T-helper 9 cell (primary cell): ENCODE data around the gene AMH.

Source experiments
- DNase-seq: peaks from one replicate; pipeline ENCODE4 v3.0.0-alpha.2; 2020

AMH gene

GRCh38 chr19:2221918-2222317 lies 27.2 kb upstream of the AMH start:
- DNase-seq, result no peak

- no peak for DNase-seq
Observed at GRCh38 chr19:2223391-2223790, 25.7 kb upstream of the AMH start.

- DNase-seq, result no peak
Observed at GRCh38 chr19:2223959-2224358, 25.2 kb upstream of the AMH start.

- DNase-seq, result no peak
Observed at GRCh38 chr19:2224754-2225349, 24.3 kb upstream of the AMH start.

GRCh38 chr19:2225415-2226050 lies 23.6 kb upstream of the AMH start:
- DNase-seq, result no peak

GRCh38 chr19:2226051-2226839 lies 22.9 kb upstream of the AMH start:
- no peak for DNase-seq

GRCh38 chr19:2226840-2227360 lies 22.2 kb upstream of the AMH start:
- DNase-seq, result no peak

- no peak for DNase-seq
Observed at GRCh38 chr19:2227415-2228156, 21.5 kb upstream of the AMH start.

- DNase-seq, result no peak
Observed at GRCh38 chr19:2228157-2229030, 20.7 kb upstream of the AMH start.

GRCh38 chr19:2229103-2230032 lies 19.8 kb upstream of the AMH start:
- DNase-seq, result no peak

- no peak for DNase-seq
Observed at GRCh38 chr19:2230033-2230531, 19.0 kb upstream of the AMH start.

GRCh38 chr19:2230807-2231533 lies 18.2 kb upstream of the AMH start:
- DNase-seq, result no peak

- DNase-seq, result no peak
Observed at GRCh38 chr19:2231621-2232221, 17.4 kb upstream of the AMH start.

- DNase-seq, result no peak
Observed at GRCh38 chr19:2232286-2233151, 16.6 kb upstream of the AMH start.

GRCh38 chr19:2233601-2234280 lies 15.4 kb upstream of the AMH start:
- DNase-seq, result no peak

- no peak for DNase-seq
Observed at GRCh38 chr19:2234996-2235380, 14.1 kb upstream of the AMH start.

GRCh38 chr19:2235381-2236063 lies 13.6 kb upstream of the AMH start:
- DNase-seq, result no peak

GRCh38 chr19:2236064-2236313 lies 13.1 kb upstream of the AMH start:
- DNase-seq, result no peak
